ENCODE measurements around the gene MYZAP.

MYZAP gene

GRCh38 chr15:57572468-57572867 is 19.2 kb upstream of the MYZAP start:
- no peak overlapping the region for H3K9ac ChIP-seq (ENCODE audit: low read depth in 1 of 2, low read length in 2 of 2)
- H3K27ac ChIP-seq (ENCODE audit: low read depth in 2 of 2, low read length in 2 of 2), result no peak overlapping the region
- H3K9me3 ChIP-seq (ENCODE audit: control insufficient read depth in 2 of 2, low read length in 2 of 2), result no peaks in the 10 kb centered on the region
- H3K36me3 ChIP-seq (ENCODE audit: control insufficient read depth in 2 of 2, insufficient read depth in 2 of 2, low read length in 2 of 2), result no peaks in the 10 kb centered on the region
- H3K27me3 ChIP-seq (ENCODE audit: control insufficient read depth in 2 of 2, insufficient read depth in 2 of 2, low read length in 2 of 2), result no peaks in the 10 kb centered on the region
- H3K4me3 ChIP-seq (ENCODE audit: low read length in 2 of 2), result no peak overlapping the region
- H3K4me1 ChIP-seq (ENCODE audit: control insufficient read depth in 2 of 2, insufficient read depth in 2 of 2, low read length in 2 of 2), result peaks cover under 1 to 3% of the 10 kb centered on the region in 2 donors

- H3K9ac ChIP-seq (ENCODE audit: low read depth in 1 of 2, low read length in 2 of 2), result no peak overlapping the region
- H3K36me3 ChIP-seq (ENCODE audit: control insufficient read depth in 2 of 2, insufficient read depth in 2 of 2, low read length in 2 of 2), result no peaks in the 10 kb centered on the region
- no peak overlapping the region for H3K4me3 ChIP-seq (ENCODE audit: low read length in 2 of 2)
- no peak overlapping the region for H3K27ac ChIP-seq (ENCODE audit: low read depth in 2 of 2, low read length in 2 of 2)
- peaks cover 4 to 7% of the 10 kb centered on the region in 2 donors for H3K4me1 ChIP-seq (ENCODE audit: control insufficient read depth in 2 of 2, insufficient read depth in 2 of 2, low read length in 2 of 2)
- no peaks in the 10 kb centered on the region for H3K9me3 ChIP-seq (ENCODE audit: control insufficient read depth in 2 of 2, low read length in 2 of 2)
- no peaks in the 10 kb centered on the region for H3K27me3 ChIP-seq (ENCODE audit: control insufficient read depth in 2 of 2, insufficient read depth in 2 of 2, low read length in 2 of 2)
These were observed 18.6 kb upstream of the MYZAP start for GRCh38 chr15:57573151-57573550.

- no peak overlapping the region for H3K4me3 ChIP-seq (ENCODE audit: low read length in 2 of 2)
- H3K36me3 ChIP-seq (ENCODE audit: control insufficient read depth in 2 of 2, insufficient read depth in 2 of 2, low read length in 2 of 2), result no peaks in the 10 kb centered on the region
- no peak overlapping the region for H3K27ac ChIP-seq (ENCODE audit: low read depth in 2 of 2, low read length in 2 of 2)
- no peaks in the 10 kb centered on the region for H3K9me3 ChIP-seq (ENCODE audit: control insufficient read depth in 2 of 2, low read length in 2 of 2)
- H3K4me1 ChIP-seq (ENCODE audit: control insufficient read depth in 2 of 2, insufficient read depth in 2 of 2, low read length in 2 of 2), result peaks cover 21% of the 10 kb centered on the region in 2 donors
- H3K9ac ChIP-seq (ENCODE audit: low read depth in 1 of 2, low read length in 2 of 2), result no peak overlapping the region
- H3K27me3 ChIP-seq (ENCODE audit: control insufficient read depth in 2 of 2, insufficient read depth in 2 of 2, low read length in 2 of 2), result no peaks in the 10 kb centered on the region
These were observed 16.3 kb upstream of the MYZAP start for GRCh38 chr15:57575363-57575762.

- peaks cover 39% of the 10 kb centered on the region in 2 donors for H3K4me1 ChIP-seq (ENCODE audit: control insufficient read depth in 2 of 2, insufficient read depth in 2 of 2, low read length in 2 of 2)
- no peaks in the 10 kb centered on the region for H3K27me3 ChIP-seq (ENCODE audit: control insufficient read depth in 2 of 2, insufficient read depth in 2 of 2, low read length in 2 of 2)
- H3K36me3 ChIP-seq (ENCODE audit: control insufficient read depth in 2 of 2, insufficient read depth in 2 of 2, low read length in 2 of 2), result no peaks in the 10 kb centered on the region
- peak overlapping the region; percentile 75 to 78 for H3K27ac ChIP-seq (ENCODE audit: low read depth in 2 of 2, low read length in 2 of 2)
- peak overlapping the region; percentile 19 to 55 for H3K4me3 ChIP-seq (ENCODE audit: low read length in 2 of 2)
- H3K9ac ChIP-seq (ENCODE audit: low read depth in 1 of 2, low read length in 2 of 2), result peak overlapping the region in 1 of 2 donors; percentile 20
- H3K9me3 ChIP-seq (ENCODE audit: control insufficient read depth in 2 of 2, low read length in 2 of 2), result no peaks in the 10 kb centered on the region
These were observed 13.3 kb upstream of the MYZAP start for GRCh38 chr15:57578288-57578900.

GRCh38 chr15:57580428-57580827 is 11.3 kb upstream of the MYZAP start:
- Histone ChIP-seq H3K27me3 (ENCODE audit: control insufficient read depth in 2 of 2, insufficient read depth in 2 of 2, low read length in 2 of 2) (no peaks in the 10 kb centered on the region), H3K27ac (ENCODE audit: low read depth in 2 of 2, low read length in 2 of 2) (no peak overlapping the region), H3K4me3 (ENCODE audit: low read length in 2 of 2) (no peak overlapping the region), H3K36me3 (ENCODE audit: control insufficient read depth in 2 of 2, insufficient read depth in 2 of 2, low read length in 2 of 2) (no peaks in the 10 kb centered on the region), H3K9me3 (ENCODE audit: control insufficient read depth in 2 of 2, low read length in 2 of 2) (no peaks in the 10 kb centered on the region), H3K4me1 (ENCODE audit: control insufficient read depth in 2 of 2, insufficient read depth in 2 of 2, low read length in 2 of 2) (peaks cover 39% of the 10 kb centered on the region in 2 donors), H3K9ac (ENCODE audit: low read depth in 1 of 2, low read length in 2 of 2) (no peak overlapping the region)

GRCh38 chr15:57580866-57581265 is 10.8 kb upstream of the MYZAP start:
- no peak overlapping the region for H3K9ac ChIP-seq (ENCODE audit: low read depth in 1 of 2, low read length in 2 of 2)
- peaks cover 39% of the 10 kb centered on the region in 2 donors for H3K4me1 ChIP-seq (ENCODE audit: control insufficient read depth in 2 of 2, insufficient read depth in 2 of 2, low read length in 2 of 2)
- no peaks in the 10 kb centered on the region for H3K27me3 ChIP-seq (ENCODE audit: control insufficient read depth in 2 of 2, insufficient read depth in 2 of 2, low read length in 2 of 2)
- H3K9me3 ChIP-seq (ENCODE audit: control insufficient read depth in 2 of 2, low read length in 2 of 2), result no peaks in the 10 kb centered on the region
- no peak overlapping the region for H3K4me3 ChIP-seq (ENCODE audit: low read length in 2 of 2)
- no peaks in the 10 kb centered on the region for H3K36me3 ChIP-seq (ENCODE audit: control insufficient read depth in 2 of 2, insufficient read depth in 2 of 2, low read length in 2 of 2)
- H3K27ac ChIP-seq (ENCODE audit: low read depth in 2 of 2, low read length in 2 of 2), result peak overlapping the region in 1 of 2 donors; percentile 32

- H3K9ac ChIP-seq (ENCODE audit: low read depth in 1 of 2, low read length in 2 of 2), result no peak overlapping the region
- H3K9me3 ChIP-seq (ENCODE audit: control insufficient read depth in 2 of 2, low read length in 2 of 2), result no peaks in the 10 kb centered on the region
- H3K27me3 ChIP-seq (ENCODE audit: control insufficient read depth in 2 of 2, insufficient read depth in 2 of 2, low read length in 2 of 2), result no peaks in the 10 kb centered on the region
- no peaks in the 10 kb centered on the region for H3K36me3 ChIP-seq (ENCODE audit: control insufficient read depth in 2 of 2, insufficient read depth in 2 of 2, low read length in 2 of 2)
- H3K27ac ChIP-seq (ENCODE audit: low read depth in 2 of 2, low read length in 2 of 2), result no peak overlapping the region
- no peak overlapping the region for H3K4me3 ChIP-seq (ENCODE audit: low read length in 2 of 2)
- H3K4me1 ChIP-seq (ENCODE audit: control insufficient read depth in 2 of 2, insufficient read depth in 2 of 2, low read length in 2 of 2), result peaks cover 39 to 41% of the 10 kb centered on the region in 2 donors
These were observed 9.6 kb upstream of the MYZAP start for GRCh38 chr15:57582090-57582489.

- Histone ChIP-seq H3K27ac (ENCODE audit: low read depth in 2 of 2, low read length in 2 of 2) (no peak overlapping the region), H3K4me3 (ENCODE audit: low read length in 2 of 2) (no peak overlapping the region), H3K27me3 (ENCODE audit: control insufficient read depth in 2 of 2, insufficient read depth in 2 of 2, low read length in 2 of 2) (no peaks in the 10 kb centered on the region), H3K36me3 (ENCODE audit: control insufficient read depth in 2 of 2, insufficient read depth in 2 of 2, low read length in 2 of 2) (no peaks in the 10 kb centered on the region), H3K4me1 (ENCODE audit: control insufficient read depth in 2 of 2, insufficient read depth in 2 of 2, low read length in 2 of 2) (peaks cover 40 to 43% of the 10 kb centered on the region in 2 donors), H3K9me3 (ENCODE audit: control insufficient read depth in 2 of 2, low read length in 2 of 2) (no peaks in the 10 kb centered on the region), H3K9ac (ENCODE audit: low read depth in 1 of 2, low read length in 2 of 2) (no peak overlapping the region)
These were observed 8.4 kb upstream of the MYZAP start for GRCh38 chr15:57583282-57583681.

GRCh38 chr15:57583720-57584119 is 8.0 kb upstream of the MYZAP start:
- no peak overlapping the region for H3K27ac ChIP-seq (ENCODE audit: low read depth in 2 of 2, low read length in 2 of 2)
- no peak overlapping the region for H3K4me3 ChIP-seq (ENCODE audit: low read length in 2 of 2)
- no peaks in the 10 kb centered on the region for H3K27me3 ChIP-seq (ENCODE audit: control insufficient read depth in 2 of 2, insufficient read depth in 2 of 2, low read length in 2 of 2)
- H3K36me3 ChIP-seq (ENCODE audit: control insufficient read depth in 2 of 2, insufficient read depth in 2 of 2, low read length in 2 of 2), result no peaks in the 10 kb centered on the region
- peaks cover 36 to 45% of the 10 kb centered on the region in 2 donors for H3K4me1 ChIP-seq (ENCODE audit: control insufficient read depth in 2 of 2, insufficient read depth in 2 of 2, low read length in 2 of 2)
- no peak overlapping the region for H3K9ac ChIP-seq (ENCODE audit: low read depth in 1 of 2, low read length in 2 of 2)
- H3K9me3 ChIP-seq (ENCODE audit: control insufficient read depth in 2 of 2, low read length in 2 of 2), result no peaks in the 10 kb centered on the region

GRCh38 chr15:57586661-57587424 is 4.9 kb upstream of the MYZAP start:
- H3K9me3 ChIP-seq (ENCODE audit: control insufficient read depth in 2 of 2, low read length in 2 of 2), result no peaks in the 10 kb centered on the region
- H3K4me3 ChIP-seq (ENCODE audit: low read length in 2 of 2), result no peak overlapping the region
- no peak overlapping the region for H3K9ac ChIP-seq (ENCODE audit: low read depth in 1 of 2, low read length in 2 of 2)
- H3K27me3 ChIP-seq (ENCODE audit: control insufficient read depth in 2 of 2, insufficient read depth in 2 of 2, low read length in 2 of 2), result no peaks in the 10 kb centered on the region
- H3K36me3 ChIP-seq (ENCODE audit: control insufficient read depth in 2 of 2, insufficient read depth in 2 of 2, low read length in 2 of 2), result no peaks in the 10 kb centered on the region
- peak overlapping the region in 1 of 2 donors; percentile 4 for H3K27ac ChIP-seq (ENCODE audit: low read depth in 2 of 2, low read length in 2 of 2)
- peaks cover 16 to 37% of the 10 kb centered on the region in 2 donors for H3K4me1 ChIP-seq (ENCODE audit: control insufficient read depth in 2 of 2, insufficient read depth in 2 of 2, low read length in 2 of 2)

Measured in mucosa of rectum (tissue), 2 donors.